8988T (cell line): ENCODE results near the gene VSIG10.
A peak's percentile ranks its signal among the peaks of the same experiment; 100 is the strongest.
"Not testable (repeated sequence)": the region's sequence is repeated elsewhere in the genome, so short reads cannot be mapped to it uniquely, and the experiment has no call there.

Source experiments
- DNase-seq: peaks from one replicate; pipeline ENCODE4 v3.0.0; 2011

The VSIG10 gene

DNA sequence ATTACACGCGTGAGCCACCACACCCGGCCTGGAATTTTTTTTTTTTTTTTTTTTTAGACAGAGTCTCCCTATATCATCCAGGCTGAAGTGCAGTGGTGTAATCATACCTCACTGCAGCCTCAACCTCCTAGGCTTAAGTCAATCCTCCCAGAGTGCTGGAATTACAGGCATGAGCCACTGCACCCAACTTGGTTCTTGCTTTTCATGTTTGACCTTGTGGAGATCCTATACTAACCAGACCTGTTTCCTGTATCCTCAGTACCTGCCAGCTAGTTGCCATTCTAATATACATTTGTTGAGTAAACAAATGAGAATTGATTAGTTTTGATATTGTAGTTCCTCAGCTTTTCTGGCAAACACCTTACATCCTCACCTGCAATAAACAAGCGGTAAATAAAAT, 3.2 kb upstream of the VSIG10 start:
- no peak for DNase-seq

DNA sequence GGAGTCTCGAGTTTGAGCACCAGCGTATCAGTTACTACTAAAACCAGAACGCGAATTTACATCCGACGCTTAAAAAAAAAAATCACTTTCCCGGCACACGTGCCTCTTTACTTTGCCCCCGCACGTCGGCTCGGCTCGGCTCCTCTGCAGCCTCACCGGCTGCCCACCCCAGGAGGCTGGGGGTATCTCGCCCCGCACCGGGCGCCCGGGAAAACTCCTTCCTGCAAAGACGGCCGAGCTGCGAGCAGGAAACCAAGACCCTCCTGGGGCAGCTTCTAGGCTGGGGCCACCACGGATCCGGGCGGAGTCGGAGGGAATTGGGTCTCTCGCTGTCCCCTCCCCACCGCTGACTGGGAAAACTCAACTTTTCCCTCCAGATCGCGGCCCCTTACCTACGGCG, 610 bp downstream of the VSIG10 start:
- DNase-seq, result no peak

DNA sequence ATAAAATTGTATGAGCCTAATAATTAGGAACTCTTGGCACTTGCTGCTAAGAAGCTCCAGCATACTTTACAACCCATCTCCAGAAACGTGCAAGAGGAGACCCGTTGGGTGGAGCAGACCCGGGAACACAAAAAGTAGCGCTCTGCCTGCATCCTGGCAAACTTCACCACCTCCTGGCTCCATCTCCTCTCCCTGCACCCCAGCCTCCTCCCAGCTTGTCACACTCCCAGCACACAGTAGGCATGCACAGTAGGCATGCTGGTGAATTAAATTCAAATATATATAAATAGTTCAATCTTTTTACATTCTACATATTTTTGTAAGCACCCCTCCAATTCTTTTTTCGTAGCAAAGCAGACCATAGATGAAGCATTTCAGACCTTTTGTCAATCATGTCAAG, 1.2 kb downstream of the VSIG10 start:
- DNase-seq, result peak; percentile 46

DNA sequence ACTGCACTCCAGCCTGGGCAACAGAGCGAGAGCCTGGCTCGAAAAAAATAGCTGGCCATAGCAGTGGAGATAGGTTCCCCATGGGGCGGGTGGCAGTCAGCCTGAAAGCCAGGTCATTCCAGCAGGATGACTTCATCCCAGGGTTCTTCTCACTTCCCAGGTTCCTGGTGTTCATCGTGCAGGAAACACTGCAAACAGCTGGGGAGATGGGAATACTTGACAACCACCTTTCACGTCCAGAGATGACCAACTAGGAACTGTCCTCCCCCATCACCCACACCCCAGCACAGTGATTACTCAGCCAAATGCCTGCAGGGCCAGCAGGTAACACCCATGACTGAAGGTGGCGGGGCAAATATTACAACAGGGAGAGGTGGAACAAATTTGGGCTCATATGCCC, 1.7 kb downstream of the VSIG10 start:
- DNase-seq, result peak; percentile 42

DNA sequence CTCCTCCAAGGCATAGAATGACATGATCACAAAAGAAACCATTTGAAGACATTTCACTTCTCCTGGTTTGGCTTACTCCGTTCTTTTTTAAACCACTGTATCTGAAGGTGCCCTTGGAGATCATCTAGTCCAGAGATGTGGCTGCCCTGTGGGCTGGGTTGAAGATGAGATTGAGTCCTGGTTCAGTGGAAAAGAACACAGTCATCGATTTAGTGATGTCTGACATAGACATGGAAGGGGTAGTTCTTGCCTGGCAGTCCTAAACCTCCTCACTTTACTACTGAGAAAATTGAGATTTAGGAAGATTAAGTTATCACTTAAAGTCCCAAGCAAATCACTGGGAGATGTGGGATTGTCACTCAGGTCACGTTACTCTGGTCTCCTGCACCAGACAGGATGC, 2.8 kb downstream of the VSIG10 start:
- DNase-seq, result no peak

DNA sequence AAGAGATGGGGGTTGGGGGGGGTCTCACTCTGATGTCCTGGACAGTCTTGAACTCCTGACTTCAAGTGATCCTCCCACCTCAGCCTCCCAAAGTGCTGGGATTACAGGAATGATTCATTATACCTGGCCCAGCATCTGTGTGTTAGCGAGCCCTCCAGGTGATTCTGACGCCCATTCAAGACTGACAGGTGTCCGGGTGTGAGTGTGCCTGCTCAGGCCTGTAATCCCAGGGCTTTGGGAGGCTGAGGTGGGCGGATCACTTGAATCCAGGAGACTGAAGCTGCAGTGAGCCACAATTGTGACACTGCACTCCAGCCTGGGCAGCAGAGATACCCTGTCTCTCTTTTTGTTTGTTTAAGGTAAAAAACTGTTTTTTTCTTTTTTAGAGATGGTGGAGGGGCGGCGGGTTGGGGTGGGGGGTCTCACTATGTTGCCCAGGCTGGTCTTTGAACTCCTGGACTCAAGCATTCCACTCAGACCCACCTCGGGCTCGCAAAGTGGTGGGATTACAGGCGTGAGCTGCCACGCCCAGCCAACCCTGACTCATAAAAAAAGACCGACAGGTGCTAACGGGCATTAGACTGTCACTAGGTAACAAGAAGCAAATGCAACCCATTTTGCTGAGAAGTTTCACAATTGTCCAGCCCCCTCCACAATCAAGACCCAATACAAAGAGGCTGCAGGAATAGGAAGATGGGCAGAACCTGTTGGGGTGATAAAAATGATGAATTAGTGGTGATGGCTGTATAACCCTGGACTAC, 4.7 kb downstream of the VSIG10 start:
- no peak for DNase-seq

DNA sequence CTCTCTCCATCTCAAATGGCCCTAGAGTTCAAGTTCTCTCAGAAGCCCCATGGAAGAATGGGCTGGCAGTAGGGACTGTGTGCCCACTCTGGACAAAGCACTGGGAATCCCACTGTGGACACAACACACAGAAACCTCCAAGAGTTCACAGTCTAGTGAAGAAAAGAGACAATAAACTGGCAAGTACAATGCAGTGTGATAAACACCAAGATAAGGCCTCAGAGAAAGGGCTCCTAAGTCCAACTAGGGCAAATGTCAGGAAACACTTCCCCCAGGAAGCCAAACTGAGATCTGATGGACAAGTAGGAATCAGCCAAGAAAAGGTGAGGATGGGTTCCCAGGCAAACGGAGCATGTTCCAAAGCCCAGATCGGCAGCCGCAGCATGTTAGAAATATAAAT, 5.4 kb downstream of the VSIG10 start:
- no peak for DNase-seq

DNA sequence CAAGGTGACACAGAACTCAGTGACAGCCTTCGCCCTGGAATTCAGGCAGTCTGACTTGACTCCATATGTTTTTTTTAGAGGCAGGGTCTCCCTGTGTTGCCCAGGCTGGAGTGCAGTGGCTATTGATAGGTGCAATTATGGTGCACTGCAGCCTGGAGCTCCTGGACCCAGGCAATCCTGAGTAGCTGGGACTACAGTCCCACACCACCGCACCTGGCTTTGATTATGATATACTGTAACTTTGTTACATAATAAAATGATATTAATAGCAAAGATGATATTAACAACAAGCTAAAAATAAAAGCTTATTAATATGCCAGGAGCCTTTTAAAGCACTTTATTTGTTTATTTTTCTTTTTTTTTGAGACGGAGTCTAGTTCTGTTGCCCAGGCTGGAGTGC, 9.8 kb downstream of the VSIG10 start:
- DNase-seq, result no peak

DNA sequence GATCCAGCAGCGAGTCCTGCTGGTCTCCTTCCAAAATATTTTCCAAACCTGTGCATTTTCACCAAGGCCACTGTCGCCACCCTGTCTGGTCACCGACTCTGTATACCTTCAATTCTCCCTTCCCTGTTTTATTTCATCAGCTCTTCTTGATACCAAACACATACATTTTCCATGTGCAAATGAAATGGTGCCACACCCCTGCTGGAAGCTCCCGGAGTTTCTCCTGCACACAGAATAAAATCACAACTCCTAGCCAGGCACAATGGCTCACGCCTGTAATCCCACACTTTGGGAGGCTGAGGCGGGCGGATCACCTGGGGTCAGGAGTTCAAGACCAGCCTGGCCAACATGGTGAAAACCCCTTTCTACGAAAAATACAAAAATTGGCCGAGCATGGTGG, 14.0 kb downstream of the VSIG10 start:
- DNase-seq, result no peak

DNA sequence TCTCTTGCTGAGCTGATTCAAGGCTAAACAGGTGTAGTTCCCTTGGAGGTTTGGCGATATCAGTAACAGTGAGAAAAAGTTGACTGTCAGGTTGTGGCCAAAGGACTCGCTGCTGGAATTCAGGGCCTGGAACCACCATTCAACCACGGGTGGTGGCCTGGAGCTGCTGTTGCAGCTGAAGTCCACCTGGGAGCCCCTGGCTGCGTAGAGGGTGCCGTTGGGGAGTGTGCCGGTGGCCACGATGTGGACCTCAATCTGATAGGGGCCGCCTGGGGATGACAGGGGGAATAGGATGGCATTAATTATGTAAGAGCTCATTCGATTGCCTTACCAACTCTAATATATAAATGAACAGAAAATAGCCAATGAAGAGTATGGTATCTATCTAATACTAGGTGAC, 21.6 kb downstream of the VSIG10 start:
- DNase-seq, result no peak

DNA sequence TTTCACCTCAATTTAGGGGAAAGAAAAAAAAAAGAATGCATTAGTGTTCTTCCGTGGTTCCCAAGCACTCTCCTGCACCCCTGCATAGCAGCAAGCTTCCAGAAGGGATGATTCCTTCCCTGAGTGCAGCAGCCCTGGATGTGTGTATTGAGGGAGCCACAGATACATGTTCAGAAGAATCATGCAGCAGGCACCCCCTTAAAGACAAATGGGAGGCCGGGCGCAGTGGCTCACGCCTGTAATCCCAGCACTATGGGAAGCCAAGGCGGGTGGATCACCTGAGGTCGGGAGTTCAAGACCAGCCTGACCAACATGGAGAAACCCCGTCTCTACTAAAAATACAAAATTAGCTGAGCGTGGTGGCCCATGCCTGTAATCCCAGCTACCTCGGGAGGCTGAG, 22.3 kb downstream of the VSIG10 start:
- DNase-seq, result not testable (repeated sequence)

DNA sequence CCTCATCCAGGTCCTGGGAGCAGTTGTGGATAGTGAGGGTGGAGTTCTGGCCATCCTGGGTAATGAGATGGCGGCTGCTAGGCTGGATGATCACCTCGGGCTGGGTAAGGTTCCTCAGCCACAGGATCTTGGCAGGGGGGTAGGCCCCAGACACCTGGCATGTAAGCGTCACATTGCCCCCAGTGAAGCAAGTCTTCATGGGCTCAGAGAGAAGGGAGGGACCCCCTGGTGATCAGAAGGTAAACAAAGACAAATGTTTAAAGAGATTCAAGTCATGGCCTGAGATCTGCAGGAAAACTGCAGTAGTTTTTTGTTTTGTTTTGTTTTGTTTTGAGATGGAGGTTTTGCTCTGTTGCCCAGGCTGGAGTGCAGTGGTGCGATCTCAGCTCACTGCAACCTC, 30.0 kb downstream of the VSIG10 start:
- no peak for DNase-seq

DNA sequence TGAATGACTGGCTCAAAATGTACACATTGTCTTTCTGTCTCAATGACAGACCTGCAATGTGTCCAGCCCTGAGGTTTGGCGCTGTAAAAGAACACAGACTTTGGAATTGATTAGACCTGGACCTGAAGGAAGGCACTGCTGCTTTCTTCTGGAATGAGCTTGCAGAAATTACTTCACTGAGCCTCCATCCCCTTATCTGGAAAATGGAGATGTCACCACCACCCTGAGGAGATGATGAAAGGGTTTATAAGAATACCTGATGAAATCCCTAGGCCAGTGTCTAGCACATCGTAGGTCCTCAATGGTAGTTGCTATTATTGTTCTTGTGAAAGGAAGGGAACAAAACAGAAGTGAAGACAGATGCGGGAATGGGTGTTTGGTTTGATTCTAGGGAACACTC, 33.2 kb downstream of the VSIG10 start:
- no peak for DNase-seq

DNA sequence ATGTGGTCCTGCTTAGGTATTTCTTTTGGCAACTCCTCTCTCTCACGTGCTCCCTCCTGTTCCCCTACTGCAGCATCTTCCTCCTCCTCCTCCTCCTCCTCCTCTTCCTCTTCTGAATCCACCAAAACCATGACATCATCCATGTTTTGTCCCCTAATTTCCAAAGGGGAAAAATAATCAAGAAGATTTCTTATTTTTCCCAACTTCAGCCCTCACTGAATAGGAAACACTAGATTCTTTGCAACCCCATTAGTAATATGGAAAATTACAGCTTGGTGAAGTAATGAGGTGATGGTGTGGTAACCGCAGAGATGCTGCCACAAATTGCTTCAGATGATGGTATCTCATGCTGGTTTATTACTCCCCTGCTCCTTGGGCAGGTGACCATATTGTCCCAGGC, 35.4 kb downstream of the VSIG10 start:
- DNase-seq, result no peak

DNA sequence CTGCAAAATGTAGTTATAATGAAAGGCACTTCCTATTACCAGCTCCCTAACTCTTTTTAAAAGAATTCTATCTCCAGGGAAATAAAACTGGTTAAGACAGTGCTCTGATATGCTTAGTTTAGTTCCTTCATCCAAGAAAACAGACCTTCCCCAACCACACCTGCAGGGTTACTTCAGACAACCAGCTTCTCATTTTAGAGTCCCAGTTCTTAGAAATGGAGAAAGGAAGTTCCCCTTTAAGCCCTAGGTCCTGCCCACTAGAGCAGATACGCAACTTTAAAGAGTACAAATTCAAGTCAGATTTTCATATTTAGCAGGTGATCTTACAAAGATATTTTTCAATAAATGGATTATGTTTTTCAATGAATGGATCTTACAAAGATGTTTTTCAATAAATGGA, 38.4 kb downstream of the VSIG10 start:
- no peak for DNase-seq

DNA sequence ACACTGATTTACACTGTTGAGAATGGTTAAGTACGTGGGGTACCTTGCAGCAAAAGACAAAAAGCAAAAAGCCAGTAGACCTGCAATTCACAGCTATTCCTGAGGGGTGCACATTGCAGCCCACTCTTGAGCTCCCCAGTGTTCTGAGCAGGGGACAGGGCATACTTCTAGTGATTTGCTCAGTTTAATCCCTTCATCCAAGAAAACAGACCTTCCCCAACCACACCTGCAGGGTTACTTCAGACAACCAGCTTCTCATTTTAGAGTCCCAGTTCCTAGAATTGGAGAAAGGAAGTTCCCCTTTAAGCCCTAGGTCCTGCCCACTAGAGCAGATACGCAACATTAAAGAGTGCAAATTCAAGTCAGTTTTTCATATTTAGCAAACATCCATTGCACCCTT, 39.2 kb downstream of the VSIG10 start:
- peak; percentile 24 for DNase-seq

DNA sequence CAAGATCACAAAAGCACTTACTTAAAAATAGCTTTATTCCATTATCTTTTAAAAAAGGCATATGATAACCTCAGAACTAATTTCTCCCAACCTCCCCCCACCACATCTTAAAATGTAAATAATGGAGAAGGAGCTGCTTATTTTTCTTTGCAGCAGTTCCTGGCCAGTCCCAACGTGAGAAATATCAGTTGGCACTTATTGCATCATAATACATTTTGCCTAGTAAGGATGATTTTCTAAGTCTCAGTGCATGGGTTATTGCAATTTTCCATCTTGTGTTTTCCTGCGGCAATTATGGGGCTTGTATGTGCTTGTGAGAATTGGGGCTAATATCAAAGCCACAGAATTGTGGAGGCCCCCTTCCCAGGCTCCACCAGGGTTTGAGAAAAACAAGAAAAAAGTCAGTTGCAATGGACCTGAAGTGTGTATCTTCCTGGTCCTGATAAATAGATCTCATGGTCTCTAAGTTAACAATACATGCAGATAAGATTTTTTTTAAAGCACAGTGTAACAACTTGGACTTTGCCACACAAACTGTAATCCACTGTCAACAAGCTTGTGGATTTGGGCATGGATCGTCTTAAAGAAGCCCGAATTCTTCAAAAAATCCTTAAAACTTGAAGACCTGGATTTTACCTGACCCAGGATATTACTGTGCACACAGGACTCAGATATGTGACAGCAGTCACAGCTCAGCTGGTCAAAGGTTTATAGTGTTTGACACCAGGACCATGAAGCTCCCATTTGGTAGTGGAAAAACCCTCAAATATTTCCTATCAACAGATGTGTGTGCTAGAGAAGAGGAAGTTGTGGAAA, 40.0 kb downstream of the VSIG10 start:
- no peak for DNase-seq

DNA sequence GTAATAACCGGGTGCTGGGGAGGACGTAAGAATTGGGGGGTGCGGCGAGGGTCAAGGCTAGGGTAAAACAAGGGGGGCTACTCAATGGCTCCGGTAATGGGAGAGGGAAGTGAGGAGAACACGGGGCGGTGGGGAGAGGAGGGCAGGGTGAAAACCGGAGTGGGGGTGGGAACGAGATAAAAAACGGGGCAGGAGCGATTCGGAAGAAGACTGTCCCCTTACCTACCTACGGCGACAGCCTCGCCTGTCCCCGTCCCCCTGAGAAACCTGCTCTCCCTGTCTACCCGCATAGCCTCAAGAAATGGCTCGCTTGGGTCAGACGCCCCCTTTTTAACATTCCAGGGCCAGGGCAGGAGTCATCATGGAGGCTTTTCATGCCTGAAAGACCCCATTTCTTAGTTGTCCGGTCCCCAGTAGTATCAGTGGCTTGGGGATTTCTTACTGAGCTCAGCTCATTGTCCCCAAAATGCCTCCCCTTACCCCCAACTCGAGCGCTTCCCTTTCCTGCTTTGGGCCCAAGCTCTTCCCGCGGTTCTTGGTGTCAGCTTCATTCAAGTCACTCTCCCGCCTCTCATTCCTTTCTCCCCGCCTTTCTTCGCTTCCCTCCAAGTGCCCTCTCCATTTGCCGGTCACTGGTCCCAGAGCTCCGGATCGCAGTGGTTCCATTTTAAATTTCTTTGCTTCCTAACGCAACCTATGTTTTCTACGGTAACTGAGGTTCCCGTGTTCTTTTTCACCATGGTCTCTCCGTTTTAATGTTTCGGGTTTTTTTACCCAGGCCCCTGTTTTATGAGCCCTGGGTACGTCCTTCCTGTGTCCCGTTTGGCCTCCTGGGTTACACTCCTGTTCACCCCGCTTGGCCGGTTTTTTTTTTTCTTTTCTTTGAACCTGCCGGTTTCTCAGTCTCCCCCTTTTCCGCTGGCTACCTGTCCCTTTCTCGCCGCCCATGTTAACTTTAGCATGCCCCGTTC, 41.7 kb downstream of the VSIG10 start:
- DNase-seq, result peak; percentile 63

DNA sequence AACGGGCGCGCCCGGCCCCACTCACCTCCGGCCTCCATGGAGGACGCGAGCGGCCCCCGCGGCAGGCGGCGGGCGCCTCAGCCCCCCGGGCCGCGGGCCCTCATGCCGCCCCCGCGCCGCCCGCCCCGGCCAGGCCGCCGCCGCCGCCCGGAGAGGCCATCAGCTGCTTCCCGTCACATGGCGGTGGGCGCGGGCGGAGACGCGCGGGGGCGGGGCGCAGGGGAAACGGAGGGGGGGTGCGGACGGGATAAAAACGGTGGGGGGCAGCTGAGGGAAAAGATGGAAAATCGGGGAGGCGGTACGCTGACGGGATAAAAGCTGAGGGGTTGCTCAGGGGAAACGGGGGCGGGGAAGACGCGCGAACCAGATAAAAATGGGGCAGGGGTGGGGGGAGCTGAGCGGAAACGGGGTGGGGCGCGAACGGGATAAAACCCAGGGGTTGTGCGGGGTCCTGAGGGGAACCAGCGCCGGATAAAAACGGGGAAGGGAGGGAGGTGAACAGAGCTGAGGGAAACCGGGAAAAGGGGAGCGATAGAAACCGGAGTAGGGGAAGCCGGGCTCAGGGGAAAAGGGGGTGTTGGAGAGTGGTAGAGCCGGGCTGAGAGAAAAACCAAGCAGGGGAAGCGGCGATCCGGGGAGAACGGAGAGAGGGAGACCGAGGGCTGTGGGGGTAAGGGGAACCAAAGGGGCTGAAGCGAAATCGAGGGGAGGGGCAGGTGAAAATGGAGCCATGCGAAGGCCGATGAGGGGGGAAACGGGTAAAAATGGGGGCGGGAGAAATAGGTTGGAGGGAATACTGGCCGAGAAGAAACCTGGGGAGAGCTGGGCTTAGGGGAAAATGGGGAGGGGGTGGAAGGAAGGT, 42.6 kb downstream of the VSIG10 start, which contains the start of gene WSB2:
Gene WSB2 (minus strand): TSS at position 169 of the 862 bp plus-strand sequence. CDS start 131 bp downstream, at position 38.
- DNase-seq, result peak; percentile 62

DNA sequence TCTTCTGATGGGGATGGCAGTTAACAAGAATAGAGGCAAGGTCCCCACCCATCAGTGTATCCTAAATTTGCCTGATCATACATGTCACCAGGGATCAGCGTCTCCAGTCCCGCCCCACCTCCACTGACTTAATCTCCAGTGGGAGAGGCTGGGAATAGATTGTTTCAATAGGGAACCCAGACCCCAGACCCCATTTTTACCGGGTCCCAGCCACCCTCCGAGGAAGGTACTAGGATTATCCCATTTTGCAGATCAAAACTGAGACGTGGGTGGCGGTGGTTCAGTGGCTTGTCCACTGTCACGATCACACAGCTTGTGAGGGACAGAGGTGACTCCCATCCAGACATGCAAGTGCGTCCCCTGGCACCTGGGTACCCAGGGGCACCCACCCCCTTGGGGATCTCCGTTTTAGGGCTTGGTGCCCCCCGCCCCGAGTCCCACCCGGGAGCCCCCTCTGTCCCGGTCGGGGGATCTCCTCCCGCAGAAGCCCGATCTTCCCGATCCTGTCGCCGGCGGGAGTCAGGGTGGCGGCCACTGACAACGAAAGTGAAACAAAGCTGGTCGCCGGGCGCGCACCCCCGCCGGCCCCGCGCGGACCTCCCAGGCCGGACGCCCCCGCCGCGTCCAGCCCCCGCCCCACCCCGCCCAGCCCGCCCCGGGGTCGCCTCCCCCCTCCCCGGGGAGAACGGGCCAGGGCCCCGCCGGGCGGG, 43.4 kb downstream of the VSIG10 start:
- DNase-seq, result peak; percentile 52
